Medulla oblongata (tissue), 1 donor: Measurements from ENCODE around the gene AKR1C2.
"Not testable (repeated sequence)": the region's sequence is repeated elsewhere in the genome, so short reads cannot be mapped to it uniquely, and the experiment has no call there.

Experiments
- DNase-seq: peaks from one replicate; pipeline ENCODE4 v3.0.0-alpha.2; 2015; ENCODE audit errors: extremely low spot score

AKR1C2 gene

GRCh38 chr10:5003127-5004029 is at the start of gene AKR1C2:
AKR1C2 (minus strand) TSS chr10:5003857; CDS start chr10:5003835, 22 bp downstream.
- not testable (repeated sequence) for DNase-seq

- not testable (repeated sequence) for DNase-seq
Measured at GRCh38 chr10:5052951-5053500, 49.4 kb upstream of the AKR1C2 start.

- no peak for DNase-seq
Measured at GRCh38 chr10:5047912-5048628, 44.4 kb upstream of the AKR1C2 start.

- not testable (repeated sequence) for DNase-seq
Measured at GRCh38 chr10:5047055-5047454, 43.4 kb upstream of the AKR1C2 start.

- DNase-seq, result no peak
Measured at GRCh38 chr10:5046410-5046809, 42.8 kb upstream of the AKR1C2 start.

- no peak for DNase-seq
Measured at GRCh38 chr10:5045095-5045494, 41.4 kb upstream of the AKR1C2 start.

- DNase-seq, result no peak
Measured at GRCh38 chr10:5043716-5044115, 40.1 kb upstream of the AKR1C2 start.

- DNase-seq, result no peak
Measured at GRCh38 chr10:5042922-5043321, 39.3 kb upstream of the AKR1C2 start.

- no peak for DNase-seq
Measured at GRCh38 chr10:5041471-5042023, 37.9 kb upstream of the AKR1C2 start.

- no peak for DNase-seq
Measured at GRCh38 chr10:5040781-5041470, 37.3 kb upstream of the AKR1C2 start.

GRCh38 chr10:5040010-5040673 is 36.5 kb upstream of the AKR1C2 start:
- DNase-seq, result no peak

- DNase-seq, result no peak
Measured at GRCh38 chr10:5038733-5039132, 35.1 kb upstream of the AKR1C2 start.

- no peak for DNase-seq
Measured at GRCh38 chr10:5038101-5038500, 34.4 kb upstream of the AKR1C2 start.

- DNase-seq, result no peak
Measured at GRCh38 chr10:5036511-5036910, 32.9 kb upstream of the AKR1C2 start.

- no peak for DNase-seq
Measured at GRCh38 chr10:5035356-5035755, 31.7 kb upstream of the AKR1C2 start.

- DNase-seq, result no peak
Measured at GRCh38 chr10:5034588-5034987, 30.9 kb upstream of the AKR1C2 start.

- no peak for DNase-seq
Measured at GRCh38 chr10:5033061-5033778, 29.6 kb upstream of the AKR1C2 start.

GRCh38 chr10:5032444-5032843 is 28.8 kb upstream of the AKR1C2 start:
- DNase-seq, result not testable (repeated sequence)

- not testable (repeated sequence) for DNase-seq
Measured at GRCh38 chr10:5031588-5031987, 27.9 kb upstream of the AKR1C2 start.

- DNase-seq, result no peak
Measured at GRCh38 chr10:5030989-5031388, 27.3 kb upstream of the AKR1C2 start.
